K562 (cell line): ENCODE measurements around the gene AFAP1.

Experiments used
- CTCF ChIP-seq, 3 experiments: IDR thresholded peaks in 2 of 3; conservative IDR thresholded peaks in 1 of 3; 2 replicates each; pipeline ENCODE4 v1.5.1; 2011 to 2012; ENCODE audit warnings: low read length in 3 of 3, mild to moderate bottlenecking in 3 of 3, control low read depth in 2 of 3, improper control_type of control experiment in 1 of 3, inconsistent platforms in 1 of 3, low read depth in 1 of 3, mixed read lengths in 1 of 3, moderate library complexity in 1 of 3; ENCODE audit not compliant: insufficient read depth in 2 of 3
- IRF1 ChIP-seq: sonication (generic); formaldehyde crosslinking; IDR thresholded peaks from 2 replicates; pipeline ENCODE4 v1.8.0; 2022; ENCODE audit warnings: missing genetic modification reagents, mild to moderate bottlenecking, borderline replicate concordance
- ZNF436 ChIP-seq: fragments of 250-450, 450-650 bp; sonication (Bioruptor Pico); formaldehyde crosslinking; IDR thresholded peaks from 2 replicates; pipeline ENCODE4 v1.7.0; 2020; ENCODE audit warnings: mild to moderate bottlenecking
- TF ChIP-seq, protein P1 (sequence below): fragments of 200-600 bp; sonication (generic); IDR thresholded peaks from one replicate; pipeline ENCODE4 v1.6.1; 2012; ENCODE audit warnings: mild to moderate bottlenecking, low read depth, low read length, inconsistent platforms

DNA sequence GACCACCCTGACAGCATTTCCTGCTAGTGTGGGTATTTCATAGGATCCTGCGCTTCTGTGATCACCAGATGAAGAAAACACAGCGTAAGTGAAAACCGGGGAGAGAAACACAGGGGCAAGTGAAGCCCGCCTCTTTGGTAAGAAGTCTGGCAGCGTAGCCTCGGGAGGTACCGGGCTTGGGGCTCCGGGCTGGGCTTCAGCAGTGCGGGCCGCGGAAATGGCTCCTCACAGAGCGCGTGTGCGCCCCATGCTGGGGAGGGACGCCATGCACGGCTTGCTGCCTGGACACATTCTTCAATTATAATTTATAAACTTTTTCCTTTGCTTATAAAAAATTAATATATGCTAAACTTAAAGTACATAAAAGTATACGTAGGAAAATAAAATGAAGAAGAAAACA, 151.5 kb downstream of the AFAP1 start:
- TF ChIP-seq IRF1 (no peak), CTCF (IDR thresholded peaks at IDR 0.05 in 2 of 3, conservative IDR thresholded peaks at IDR 0.05 in 1 of 3; ENCODE audit: insufficient read depth in 2 of 3, low read depth in 1 of 3, low read length in 3 of 3) (0 out of 6 replicates have a peak, but pooled peaks of 2 of the 3 experiments have one; percentile 14 to 21), ZNF436 (no peak)
- TF ChIP-seq, protein P1, sequence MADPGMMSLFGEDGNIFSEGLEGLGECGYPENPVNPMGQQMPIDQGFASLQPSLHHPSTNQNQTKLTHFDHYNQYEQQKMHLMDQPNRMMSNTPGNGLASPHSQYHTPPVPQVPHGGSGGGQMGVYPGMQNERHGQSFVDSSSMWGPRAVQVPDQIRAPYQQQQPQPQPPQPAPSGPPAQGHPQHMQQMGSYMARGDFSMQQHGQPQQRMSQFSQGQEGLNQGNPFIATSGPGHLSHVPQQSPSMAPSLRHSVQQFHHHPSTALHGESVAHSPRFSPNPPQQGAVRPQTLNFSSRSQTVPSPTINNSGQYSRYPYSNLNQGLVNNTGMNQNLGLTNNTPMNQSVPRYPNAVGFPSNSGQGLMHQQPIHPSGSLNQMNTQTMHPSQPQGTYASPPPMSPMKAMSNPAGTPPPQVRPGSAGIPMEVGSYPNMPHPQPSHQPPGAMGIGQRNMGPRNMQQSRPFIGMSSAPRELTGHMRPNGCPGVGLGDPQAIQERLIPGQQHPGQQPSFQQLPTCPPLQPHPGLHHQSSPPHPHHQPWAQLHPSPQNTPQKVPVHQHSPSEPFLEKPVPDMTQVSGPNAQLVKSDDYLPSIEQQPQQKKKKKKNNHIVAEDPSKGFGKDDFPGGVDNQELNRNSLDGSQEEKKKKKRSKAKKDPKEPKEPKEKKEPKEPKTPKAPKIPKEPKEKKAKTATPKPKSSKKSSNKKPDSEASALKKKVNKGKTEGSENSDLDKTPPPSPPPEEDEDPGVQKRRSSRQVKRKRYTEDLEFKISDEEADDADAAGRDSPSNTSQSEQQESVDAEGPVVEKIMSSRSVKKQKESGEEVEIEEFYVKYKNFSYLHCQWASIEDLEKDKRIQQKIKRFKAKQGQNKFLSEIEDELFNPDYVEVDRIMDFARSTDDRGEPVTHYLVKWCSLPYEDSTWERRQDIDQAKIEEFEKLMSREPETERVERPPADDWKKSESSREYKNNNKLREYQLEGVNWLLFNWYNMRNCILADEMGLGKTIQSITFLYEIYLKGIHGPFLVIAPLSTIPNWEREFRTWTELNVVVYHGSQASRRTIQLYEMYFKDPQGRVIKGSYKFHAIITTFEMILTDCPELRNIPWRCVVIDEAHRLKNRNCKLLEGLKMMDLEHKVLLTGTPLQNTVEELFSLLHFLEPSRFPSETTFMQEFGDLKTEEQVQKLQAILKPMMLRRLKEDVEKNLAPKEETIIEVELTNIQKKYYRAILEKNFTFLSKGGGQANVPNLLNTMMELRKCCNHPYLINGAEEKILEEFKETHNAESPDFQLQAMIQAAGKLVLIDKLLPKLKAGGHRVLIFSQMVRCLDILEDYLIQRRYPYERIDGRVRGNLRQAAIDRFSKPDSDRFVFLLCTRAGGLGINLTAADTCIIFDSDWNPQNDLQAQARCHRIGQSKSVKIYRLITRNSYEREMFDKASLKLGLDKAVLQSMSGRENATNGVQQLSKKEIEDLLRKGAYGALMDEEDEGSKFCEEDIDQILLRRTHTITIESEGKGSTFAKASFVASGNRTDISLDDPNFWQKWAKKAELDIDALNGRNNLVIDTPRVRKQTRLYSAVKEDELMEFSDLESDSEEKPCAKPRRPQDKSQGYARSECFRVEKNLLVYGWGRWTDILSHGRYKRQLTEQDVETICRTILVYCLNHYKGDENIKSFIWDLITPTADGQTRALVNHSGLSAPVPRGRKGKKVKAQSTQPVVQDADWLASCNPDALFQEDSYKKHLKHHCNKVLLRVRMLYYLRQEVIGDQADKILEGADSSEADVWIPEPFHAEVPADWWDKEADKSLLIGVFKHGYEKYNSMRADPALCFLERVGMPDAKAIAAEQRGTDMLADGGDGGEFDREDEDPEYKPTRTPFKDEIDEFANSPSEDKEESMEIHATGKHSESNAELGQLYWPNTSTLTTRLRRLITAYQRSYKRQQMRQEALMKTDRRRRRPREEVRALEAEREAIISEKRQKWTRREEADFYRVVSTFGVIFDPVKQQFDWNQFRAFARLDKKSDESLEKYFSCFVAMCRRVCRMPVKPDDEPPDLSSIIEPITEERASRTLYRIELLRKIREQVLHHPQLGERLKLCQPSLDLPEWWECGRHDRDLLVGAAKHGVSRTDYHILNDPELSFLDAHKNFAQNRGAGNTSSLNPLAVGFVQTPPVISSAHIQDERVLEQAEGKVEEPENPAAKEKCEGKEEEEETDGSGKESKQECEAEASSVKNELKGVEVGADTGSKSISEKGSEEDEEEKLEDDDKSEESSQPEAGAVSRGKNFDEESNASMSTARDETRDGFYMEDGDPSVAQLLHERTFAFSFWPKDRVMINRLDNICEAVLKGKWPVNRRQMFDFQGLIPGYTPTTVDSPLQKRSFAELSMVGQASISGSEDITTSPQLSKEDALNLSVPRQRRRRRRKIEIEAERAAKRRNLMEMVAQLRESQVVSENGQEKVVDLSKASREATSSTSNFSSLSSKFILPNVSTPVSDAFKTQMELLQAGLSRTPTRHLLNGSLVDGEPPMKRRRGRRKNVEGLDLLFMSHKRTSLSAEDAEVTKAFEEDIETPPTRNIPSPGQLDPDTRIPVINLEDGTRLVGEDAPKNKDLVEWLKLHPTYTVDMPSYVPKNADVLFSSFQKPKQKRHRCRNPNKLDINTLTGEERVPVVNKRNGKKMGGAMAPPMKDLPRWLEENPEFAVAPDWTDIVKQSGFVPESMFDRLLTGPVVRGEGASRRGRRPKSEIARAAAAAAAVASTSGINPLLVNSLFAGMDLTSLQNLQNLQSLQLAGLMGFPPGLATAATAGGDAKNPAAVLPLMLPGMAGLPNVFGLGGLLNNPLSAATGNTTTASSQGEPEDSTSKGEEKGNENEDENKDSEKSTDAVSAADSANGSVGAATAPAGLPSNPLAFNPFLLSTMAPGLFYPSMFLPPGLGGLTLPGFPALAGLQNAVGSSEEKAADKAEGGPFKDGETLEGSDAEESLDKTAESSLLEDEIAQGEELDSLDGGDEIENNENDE = no peak
